Mammary epithelial cell (primary cell): ENCODE results near the gene CYFIP1.

Experiments used
- CTCF ChIP-seq, 2 donors: IDR thresholded peaks in 1 of 2; conservative IDR thresholded peaks in 1 of 2; 2 replicates each; pipeline ENCODE4 v1.5.1; 2011 to 2012; ENCODE audit warnings: inconsistent platforms in 2 of 2, low read length in 2 of 2, mild to moderate bottlenecking in 2 of 2, control low read depth in 1 of 2, low read depth in 1 of 2; ENCODE audit not compliant: insufficient read depth in 1 of 2; ENCODE audit errors: extremely low read depth in 1 of 2
- EZH2 ChIP-seq: IDR thresholded peaks from 2 replicates; pipeline ENCODE4 v1.6.1; 2012; ENCODE audit warnings: low read length, inconsistent platforms, borderline replicate concordance

DNA sequence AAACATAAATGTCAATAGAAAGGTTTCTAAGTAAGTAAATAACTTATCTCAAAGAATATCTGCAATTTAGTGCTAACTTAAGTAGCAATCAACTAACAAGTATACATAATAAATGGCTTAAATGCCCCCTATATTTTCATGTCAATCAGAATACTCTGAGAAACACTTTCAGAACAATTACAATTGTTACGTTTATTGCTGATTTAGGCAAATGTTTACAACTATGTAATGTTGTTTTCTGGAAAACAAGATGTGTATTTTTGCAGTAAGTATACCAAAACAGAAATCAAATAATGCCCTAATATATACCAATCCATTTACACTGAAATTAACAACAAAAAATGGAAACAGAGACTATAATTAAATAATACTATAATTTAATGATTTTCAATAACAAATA, 46.0 kb upstream of the CYFIP1 start:
- TF ChIP-seq CTCF (conservative IDR thresholded peaks at IDR 0.05 in 1 of 2, IDR thresholded peaks at IDR 0.05 in 1 of 2; ENCODE audit: extremely low read depth in 1 of 2, insufficient read depth in 1 of 2, low read depth in 1 of 2, low read length in 2 of 2) (no peak), EZH2 (no peak)
